ENCODE measurements around the gene NCAPG2.

The NCAPG2 gene

DNA sequence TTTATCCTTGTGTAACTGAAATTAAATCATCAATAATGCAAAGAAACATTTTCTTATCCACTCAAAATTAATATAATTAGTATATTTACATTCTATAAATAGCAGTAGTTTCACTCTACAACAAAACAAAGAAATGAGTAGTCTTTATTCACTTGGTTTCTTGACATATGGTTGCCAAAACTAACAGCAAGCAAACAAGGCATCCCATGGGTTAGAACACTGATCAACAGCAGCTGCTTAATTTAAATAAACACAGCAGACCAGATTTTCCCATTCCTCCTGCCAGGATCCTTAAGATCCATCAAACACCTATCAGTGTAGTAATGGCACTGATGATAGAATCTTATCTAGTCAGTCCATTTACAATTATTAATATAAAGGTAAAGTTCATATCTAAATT, 22.1 kb downstream of the NCAPG2 start:
- no peak overlapping the region for H3K18ac ChIP-seq (ENCODE audit: low read length)
- H3K27me3 ChIP-seq (ENCODE audit: insufficient read depth, low read length), result no peaks in the 10 kb centered on the region
- no peak overlapping the region for H4K91ac ChIP-seq (ENCODE audit: low read depth, low read length)
- H2AFZ ChIP-seq (ENCODE audit: insufficient read depth, low read length, poor library complexity), result no peak overlapping the region
- H3K27ac ChIP-seq (ENCODE audit: low read depth, low read length), result no peak overlapping the region
- H3K23ac ChIP-seq (ENCODE audit: low read length), result no peak overlapping the region
- H3K79me1 ChIP-seq (ENCODE audit: low read length), result no peaks in the 10 kb centered on the region
- no peaks in the 10 kb centered on the region for H3K79me2 ChIP-seq (ENCODE audit: control insufficient read depth, insufficient read depth, low read length, poor library complexity)
- H4K12ac ChIP-seq (ENCODE audit: low read depth, low read length), result no peak overlapping the region
- H3K14ac ChIP-seq (ENCODE audit: low read length), result no peak overlapping the region
- no peak overlapping the region for H3K4me3 ChIP-seq (ENCODE audit: low read depth, low read length)
- H2AK5ac ChIP-seq (ENCODE audit: low read length), result no peak overlapping the region
- H2BK120ac ChIP-seq (ENCODE audit: insufficient read depth, low read length, poor library complexity), result no peak overlapping the region
- H2BK5ac ChIP-seq (ENCODE audit: low read depth, low read length, poor library complexity), result no peak overlapping the region
- H3K9me3 ChIP-seq (ENCODE audit: insufficient read depth, low read depth, low read length), result peaks cover under 1% of the 10 kb centered on the region
- H3K4ac ChIP-seq (ENCODE audit: low read depth, low read length), result no peak overlapping the region
- H2BK12ac ChIP-seq (ENCODE audit: low read length), result no peak overlapping the region
- no peaks in the 10 kb centered on the region for H3K4me1 ChIP-seq (ENCODE audit: control insufficient read depth in 1 of 2, insufficient read depth in 2 of 2, low read length in 2 of 2)
- no peak overlapping the region for H3K9ac ChIP-seq (ENCODE audit: low read length)
- no peak overlapping the region for H4K8ac ChIP-seq (ENCODE audit: low read depth, low read length)
- no peak for DNase-seq
- peaks cover 20 to 33% of the 10 kb centered on the region in 2 experiments for H3K36me3 ChIP-seq (ENCODE audit: control insufficient read depth in 1 of 2, insufficient read depth in 2 of 2, low read length in 2 of 2)
- H3K4me2 ChIP-seq (ENCODE audit: low read length), result no peak overlapping the region

GRCh38 chr7:158680754-158681153, 23.9 kb downstream of the NCAPG2 start:
- H3K18ac ChIP-seq (ENCODE audit: low read length), result no peak overlapping the region
- no peak overlapping the region for H3K14ac ChIP-seq (ENCODE audit: low read length)
- no peak overlapping the region for H2BK5ac ChIP-seq (ENCODE audit: low read depth, low read length, poor library complexity)
- H2AFZ ChIP-seq (ENCODE audit: insufficient read depth, low read length, poor library complexity), result no peak overlapping the region
- H3K79me2 ChIP-seq (ENCODE audit: control insufficient read depth, insufficient read depth, low read length, poor library complexity), result no peaks in the 10 kb centered on the region
- no peak overlapping the region for H4K91ac ChIP-seq (ENCODE audit: low read depth, low read length)
- no peak overlapping the region for H4K12ac ChIP-seq (ENCODE audit: low read depth, low read length)
- H3K9ac ChIP-seq (ENCODE audit: low read length), result no peak overlapping the region
- H3K23ac ChIP-seq (ENCODE audit: low read length), result no peak overlapping the region
- no peaks in the 10 kb centered on the region for H3K79me1 ChIP-seq (ENCODE audit: low read length)
- H3K36me3 ChIP-seq (ENCODE audit: control insufficient read depth in 1 of 2, insufficient read depth in 2 of 2, low read length in 2 of 2), result peaks cover 16 to 30% of the 10 kb centered on the region in 2 experiments
- H3K4me1 ChIP-seq (ENCODE audit: control insufficient read depth in 1 of 2, insufficient read depth in 2 of 2, low read length in 2 of 2), result no peaks in the 10 kb centered on the region
- no peak overlapping the region for H4K8ac ChIP-seq (ENCODE audit: low read depth, low read length)
- H3K4me3 ChIP-seq (ENCODE audit: low read depth, low read length), result no peak overlapping the region
- no peak overlapping the region for H2AK5ac ChIP-seq (ENCODE audit: low read length)
- no peak overlapping the region for H2BK120ac ChIP-seq (ENCODE audit: insufficient read depth, low read length, poor library complexity)
- H3K9me3 ChIP-seq (ENCODE audit: insufficient read depth, low read depth, low read length), result no peaks in the 10 kb centered on the region
- H3K4me2 ChIP-seq (ENCODE audit: low read length), result no peak overlapping the region
- H3K4ac ChIP-seq (ENCODE audit: low read depth, low read length), result no peak overlapping the region
- H2BK12ac ChIP-seq (ENCODE audit: low read length), result no peak overlapping the region
- no peak for DNase-seq
- H3K27ac ChIP-seq (ENCODE audit: low read depth, low read length), result no peak overlapping the region
- no peaks in the 10 kb centered on the region for H3K27me3 ChIP-seq (ENCODE audit: insufficient read depth, low read length)
- WGBS (ENCODE audit: extremely low coverage, insufficient coverage, insufficient read length), result no CpG with 5 or more reads among the region's 3 CpGs

- DNase-seq, result no peak
- peaks cover 30 to 46% of the 10 kb centered on the region in 2 experiments for H3K36me3 ChIP-seq (ENCODE audit: control insufficient read depth in 1 of 2, insufficient read depth in 2 of 2, low read length in 2 of 2)
- no peaks in the 10 kb centered on the region for H3K4me1 ChIP-seq (ENCODE audit: control insufficient read depth in 1 of 2, insufficient read depth in 2 of 2, low read length in 2 of 2)
- no peak overlapping the region for H3K9ac ChIP-seq (ENCODE audit: low read length)
- H3K4ac ChIP-seq (ENCODE audit: low read depth, low read length), result no peak overlapping the region
- H2AFZ ChIP-seq (ENCODE audit: insufficient read depth, low read length, poor library complexity), result no peak overlapping the region
- no peak overlapping the region for H3K23ac ChIP-seq (ENCODE audit: low read length)
- H2BK12ac ChIP-seq (ENCODE audit: low read length), result no peak overlapping the region
- no peak overlapping the region for H2BK120ac ChIP-seq (ENCODE audit: insufficient read depth, low read length, poor library complexity)
- no peak overlapping the region for H4K12ac ChIP-seq (ENCODE audit: low read depth, low read length)
- no peak overlapping the region for H4K8ac ChIP-seq (ENCODE audit: low read depth, low read length)
- no peaks in the 10 kb centered on the region for H3K79me2 ChIP-seq (ENCODE audit: control insufficient read depth, insufficient read depth, low read length, poor library complexity)
- H3K79me1 ChIP-seq (ENCODE audit: low read length), result no peaks in the 10 kb centered on the region
- no peak overlapping the region for H4K91ac ChIP-seq (ENCODE audit: low read depth, low read length)
- no peak overlapping the region for H3K27ac ChIP-seq (ENCODE audit: low read depth, low read length)
- no peaks in the 10 kb centered on the region for H3K9me3 ChIP-seq (ENCODE audit: insufficient read depth, low read depth, low read length)
- no peak overlapping the region for H2AK5ac ChIP-seq (ENCODE audit: low read length)
- WGBS (ENCODE audit: extremely low coverage, insufficient coverage, insufficient read length), result no CpG with 5 or more reads among the region's 3 CpGs
- no peak overlapping the region for H3K4me3 ChIP-seq (ENCODE audit: low read depth, low read length)
- H2BK5ac ChIP-seq (ENCODE audit: low read depth, low read length, poor library complexity), result no peak overlapping the region
- H3K4me2 ChIP-seq (ENCODE audit: low read length), result no peak overlapping the region
- no peak overlapping the region for H3K18ac ChIP-seq (ENCODE audit: low read length)
- no peak overlapping the region for H3K14ac ChIP-seq (ENCODE audit: low read length)
- H3K27me3 ChIP-seq (ENCODE audit: insufficient read depth, low read length), result no peaks in the 10 kb centered on the region
Observed at GRCh38 chr7:158676906-158677305, 27.7 kb downstream of the NCAPG2 start.

GRCh38 chr7:158676171-158676840, 28.3 kb downstream of the NCAPG2 start:
- Histone ChIP-seq H3K79me2 (ENCODE audit: control insufficient read depth, insufficient read depth, low read length, poor library complexity) (no peaks in the 10 kb centered on the region), H3K4ac (ENCODE audit: low read depth, low read length) (no peak overlapping the region), H2BK12ac (ENCODE audit: low read length) (no peak overlapping the region), H3K9me3 (ENCODE audit: insufficient read depth, low read depth, low read length) (no peaks in the 10 kb centered on the region), H3K23ac (ENCODE audit: low read length) (no peak overlapping the region), H2AK5ac (ENCODE audit: low read length) (no peak overlapping the region), H3K14ac (ENCODE audit: low read length) (no peak overlapping the region), H3K4me2 (ENCODE audit: low read length) (no peak overlapping the region), H4K91ac (ENCODE audit: low read depth, low read length) (no peak overlapping the region), H3K79me1 (ENCODE audit: low read length) (no peaks in the 10 kb centered on the region), H3K9ac (ENCODE audit: low read length) (no peak overlapping the region), H3K4me1 (ENCODE audit: control insufficient read depth in 1 of 2, insufficient read depth in 2 of 2, low read length in 2 of 2) (no peaks in the 10 kb centered on the region), H3K4me3 (ENCODE audit: low read depth, low read length) (no peak overlapping the region), H3K27ac (ENCODE audit: low read depth, low read length) (no peak overlapping the region), H3K18ac (ENCODE audit: low read length) (no peak overlapping the region), H2BK120ac (ENCODE audit: insufficient read depth, low read length, poor library complexity) (no peak overlapping the region), H4K8ac (ENCODE audit: low read depth, low read length) (no peak overlapping the region), H2BK5ac (ENCODE audit: low read depth, low read length, poor library complexity) (no peak overlapping the region), H2AFZ (ENCODE audit: insufficient read depth, low read length, poor library complexity) (no peak overlapping the region), H4K12ac (ENCODE audit: low read depth, low read length) (no peak overlapping the region), H3K36me3 (ENCODE audit: control insufficient read depth in 1 of 2, insufficient read depth in 2 of 2, low read length in 2 of 2) (peaks cover 31 to 48% of the 10 kb centered on the region in 2 experiments), H3K27me3 (ENCODE audit: insufficient read depth, low read length) (no peaks in the 10 kb centered on the region)
- WGBS (ENCODE audit: extremely low coverage, insufficient coverage, insufficient read length), result no CpG with 5 or more reads among the region's 7 CpGs
- DNase-seq, result no peak

Measured in trophoblast cell (in vitro differentiated cells and primary cell).